ENCODE results near the gene SUN2. TPM values are rescaled to one million over a fixed set of nuclear protein-coding genes. Genes with fewer than 3 reads are reported as not detected.

The SUN2 gene
- total RNA-seq, 1 experiment from 2014 or later: 66.3 TPM

- Mint-ChIP-seq H3K4me1 (ENCODE audit: low read depth, unreplicated experiment) (no peaks in the 10 kb centered on the region), H3K9me3 (ENCODE audit: low read depth, unreplicated experiment) (no peaks in the 10 kb centered on the region), H3K36me3 (ENCODE audit: insufficient read depth, unreplicated experiment) (no peaks in the 10 kb centered on the region)
Observed at GRCh38 chr22:38766076-38766777, 10.4 kb upstream of the SUN2 start.

DNA sequence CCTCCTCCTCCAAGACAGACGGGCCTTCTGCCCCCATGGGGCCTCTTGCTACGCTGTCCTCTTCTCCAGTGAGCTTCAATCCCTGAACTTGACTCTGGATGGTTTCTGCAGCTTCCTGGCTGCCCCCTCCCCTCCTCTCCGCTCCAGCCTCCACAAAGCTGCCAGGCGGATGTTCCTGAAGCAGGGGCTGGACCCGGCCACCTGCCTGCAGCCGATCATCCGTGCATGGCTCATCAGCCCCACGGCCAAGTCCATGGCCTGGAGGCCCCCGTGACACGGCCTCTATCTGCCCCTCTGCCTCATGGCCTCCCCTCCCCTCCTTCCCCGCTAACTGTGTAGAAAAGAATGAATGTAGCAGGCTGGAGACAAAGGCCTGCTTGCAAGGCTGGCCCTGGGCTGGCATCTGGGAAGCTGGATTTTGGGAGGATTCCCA lies 6.8 kb upstream of the SUN2 start:
- Mint-ChIP-seq H3K9me3 (ENCODE audit: low read depth, unreplicated experiment) (no peaks in the 10 kb centered on the region), H3K36me3 (ENCODE audit: insufficient read depth, unreplicated experiment) (no peaks in the 10 kb centered on the region), H3K27me3 (ENCODE audit: unreplicated experiment) (no peaks in the 10 kb centered on the region), H3K4me3 (ENCODE audit: low read depth, unreplicated experiment) (no peak overlapping the region), H3K27ac (ENCODE audit: unreplicated experiment) (no peak overlapping the region), H3K4me1 (ENCODE audit: low read depth, unreplicated experiment) (no peaks in the 10 kb centered on the region)
- no peak for DNase-seq
- intact Hi-C loops (cut with micrococcal nuclease; ENCODE audit: unreplicated experiment): loop anchor here (10.0 kb wide), 1 partner anchor 92 kb away; no protein-coding TSS in a partner anchor
- BruUV-seq (replicated peaks): no TSS peak
- CTCF ChIA-PET: no interaction called here
- TF ChIP-seq, protein P1, sequence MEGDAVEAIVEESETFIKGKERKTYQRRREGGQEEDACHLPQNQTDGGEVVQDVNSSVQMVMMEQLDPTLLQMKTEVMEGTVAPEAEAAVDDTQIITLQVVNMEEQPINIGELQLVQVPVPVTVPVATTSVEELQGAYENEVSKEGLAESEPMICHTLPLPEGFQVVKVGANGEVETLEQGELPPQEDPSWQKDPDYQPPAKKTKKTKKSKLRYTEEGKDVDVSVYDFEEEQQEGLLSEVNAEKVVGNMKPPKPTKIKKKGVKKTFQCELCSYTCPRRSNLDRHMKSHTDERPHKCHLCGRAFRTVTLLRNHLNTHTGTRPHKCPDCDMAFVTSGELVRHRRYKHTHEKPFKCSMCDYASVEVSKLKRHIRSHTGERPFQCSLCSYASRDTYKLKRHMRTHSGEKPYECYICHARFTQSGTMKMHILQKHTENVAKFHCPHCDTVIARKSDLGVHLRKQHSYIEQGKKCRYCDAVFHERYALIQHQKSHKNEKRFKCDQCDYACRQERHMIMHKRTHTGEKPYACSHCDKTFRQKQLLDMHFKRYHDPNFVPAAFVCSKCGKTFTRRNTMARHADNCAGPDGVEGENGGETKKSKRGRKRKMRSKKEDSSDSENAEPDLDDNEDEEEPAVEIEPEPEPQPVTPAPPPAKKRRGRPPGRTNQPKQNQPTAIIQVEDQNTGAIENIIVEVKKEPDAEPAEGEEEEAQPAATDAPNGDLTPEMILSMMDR (IDR thresholded peaks at IDR 0.05; ENCODE audit: unreplicated experiment): no peak

More at GRCh38 chr22:38766076-38766777, 10.4 kb upstream of the SUN2 start:
- DNase-seq: peak; percentile 78
- TF ChIP-seq, protein P1 (IDR thresholded peaks at IDR 0.05; ENCODE audit: unreplicated experiment): peak; percentile 77
- H3K4me3 Mint-ChIP-seq (ENCODE audit: low read depth, unreplicated experiment): no peak overlapping the region
- intact Hi-C loops (cut with micrococcal nuclease; ENCODE audit: unreplicated experiment): loop anchor here (5.0 to 10.0 kb wide), 2 partner anchors 89 to 351 kb away; no protein-coding TSS in a partner anchor
- CTCF ChIA-PET: interaction anchor here (0.7 to 1.1 kb wide), 7 partner anchors 12 to 714 kb away, joined by 3 to 6 read pairs (median 3); partner anchors contain the start of gene APOBEC3B
- H3K27me3 Mint-ChIP-seq (ENCODE audit: unreplicated experiment): peaks cover 10% of the 10 kb centered on the region
- BruUV-seq (replicated peaks): no TSS peak
- H3K27ac Mint-ChIP-seq (ENCODE audit: unreplicated experiment): no peak overlapping the region

- no peak for DNase-seq
- CTCF ChIA-PET: no interaction called here
- Mint-ChIP-seq H3K27ac (ENCODE audit: unreplicated experiment) (no peak overlapping the region), H3K36me3 (ENCODE audit: insufficient read depth, unreplicated experiment) (peaks cover 4% of the 10 kb centered on the region), H3K4me1 (ENCODE audit: low read depth, unreplicated experiment) (no peaks in the 10 kb centered on the region), H3K27me3 (ENCODE audit: unreplicated experiment) (no peaks in the 10 kb centered on the region), H3K4me3 (ENCODE audit: low read depth, unreplicated experiment) (no peak overlapping the region), H3K9me3 (ENCODE audit: low read depth, unreplicated experiment) (no peaks in the 10 kb centered on the region)
- BruUV-seq (replicated peaks): no TSS peak
- intact Hi-C loops (cut with micrococcal nuclease; ENCODE audit: unreplicated experiment): loop anchor here (10.0 kb wide), 1 partner anchor 93 kb away; no protein-coding TSS in a partner anchor
- TF ChIP-seq, protein P1 (IDR thresholded peaks at IDR 0.05; ENCODE audit: unreplicated experiment): no peak
Observed at GRCh38 chr22:38761202-38762162, 5.7 kb upstream of the SUN2 start.

- no TSS peak for BruUV-seq (replicated peaks)
- intact Hi-C loops (cut with micrococcal nuclease; ENCODE audit: unreplicated experiment): loop anchor here (10.0 kb wide), 1 partner anchor 94 kb away; no protein-coding TSS in a partner anchor
- CTCF ChIA-PET: interaction anchor here (0.8 kb wide), 1 partner anchor 8 kb away, joined by 3 read pairs; no protein-coding TSS in a partner anchor
Observed at GRCh38 chr22:38760477-38761201, 4.8 kb upstream of the SUN2 start.

More at GRCh38 chr22:38760477-38761201, 4.8 kb upstream of the SUN2 start:
- Mint-ChIP-seq H3K27me3 (ENCODE audit: unreplicated experiment) (no peaks in the 10 kb centered on the region), H3K36me3 (ENCODE audit: insufficient read depth, unreplicated experiment) (peaks cover 12% of the 10 kb centered on the region), H3K4me3 (ENCODE audit: low read depth, unreplicated experiment) (no peak overlapping the region), H3K4me1 (ENCODE audit: low read depth, unreplicated experiment) (no peaks in the 10 kb centered on the region), H3K9me3 (ENCODE audit: low read depth, unreplicated experiment) (no peaks in the 10 kb centered on the region), H3K27ac (ENCODE audit: unreplicated experiment) (no peak overlapping the region)
- no peak for DNase-seq
- TF ChIP-seq, protein P1 (IDR thresholded peaks at IDR 0.05; ENCODE audit: unreplicated experiment): no peak

Measured in Calu3 (cell line).